ENCODE measurements around the gene SLC39A3. TPM values are rescaled to one million over a fixed set of nuclear protein-coding genes. Genes with fewer than 3 reads are reported as not detected.

SLC39A3 gene
- total RNA-seq, 1 experiment from 2014 or later = 28.6 TPM

GRCh38 chr19:2724148-2724557 is 15.7 kb downstream of the SLC39A3 start:
- Histone ChIP-seq H3K4me1 (ENCODE audit: low read length) (no peaks in the 10 kb centered on the region), H3K36me3 (ENCODE audit: insufficient read depth, low read length) (no peaks in the 10 kb centered on the region), H3K79me2 (ENCODE audit: low read length) (no peaks in the 10 kb centered on the region), H2AFZ (ENCODE audit: low read length) (no peak overlapping the region), H3K27me3 (ENCODE audit: low read length) (no peaks in the 10 kb centered on the region), H3K4me2 (ENCODE audit: low read depth, low read length, poor library complexity, severe bottlenecking) (no peak overlapping the region), H3K9me2 (replicated peaks; ENCODE audit: insufficient read depth, low read length) (no peaks in the 10 kb centered on the region), H3K27ac (ENCODE audit: low read length) (no peak overlapping the region), H3K4me3 (ENCODE audit: low read length) (no peak overlapping the region), H3K9me3 (ENCODE audit: low read length) (no peaks in the 10 kb centered on the region), H3K9ac (ENCODE audit: low read length) (no peak overlapping the region), H4K20me1 (ENCODE audit: insufficient read depth, low read depth, low read length) (no peaks in the 10 kb centered on the region; the same call in 1 of the 2 replicates)
- no peak for DNase-seq

GRCh38 chr19:2723747-2724146 is 16.1 kb downstream of the SLC39A3 start:
- H3K9ac ChIP-seq (ENCODE audit: low read length) = no peak overlapping the region
- H3K9me2 ChIP-seq (replicated peaks; ENCODE audit: insufficient read depth, low read length) = no peaks in the 10 kb centered on the region
- no peaks in the 10 kb centered on the region for H3K4me1 ChIP-seq (ENCODE audit: low read length)
- H3K27me3 ChIP-seq (ENCODE audit: low read length) = no peaks in the 10 kb centered on the region
- no peak overlapping the region for H3K27ac ChIP-seq (ENCODE audit: low read length)
- no peaks in the 10 kb centered on the region for H3K9me3 ChIP-seq (ENCODE audit: low read length)
- H3K36me3 ChIP-seq (ENCODE audit: insufficient read depth, low read length) = no peaks in the 10 kb centered on the region
- H4K20me1 ChIP-seq (ENCODE audit: insufficient read depth, low read depth, low read length) = no peaks in the 10 kb centered on the region; the same call in 1 of the 2 replicates
- no peak overlapping the region for H3K4me2 ChIP-seq (ENCODE audit: low read depth, low read length, poor library complexity, severe bottlenecking)
- H3K79me2 ChIP-seq (ENCODE audit: low read length) = no peaks in the 10 kb centered on the region
- no peak overlapping the region for H2AFZ ChIP-seq (ENCODE audit: low read length)
- no peak for DNase-seq
- H3K4me3 ChIP-seq (ENCODE audit: low read length) = no peak overlapping the region

GRCh38 chr19:2723345-2723715 is 16.5 kb downstream of the SLC39A3 start:
- Histone ChIP-seq H3K4me2 (ENCODE audit: low read depth, low read length, poor library complexity, severe bottlenecking) (no peak overlapping the region), H2AFZ (ENCODE audit: low read length) (no peak overlapping the region)

GRCh38 chr19:2722541-2723344 is 17.1 kb downstream of the SLC39A3 start:
- Histone ChIP-seq H3K4me2 (ENCODE audit: low read depth, low read length, poor library complexity, severe bottlenecking) (no peak overlapping the region), H3K9me3 (ENCODE audit: low read length) (no peaks in the 10 kb centered on the region), H3K79me2 (ENCODE audit: low read length) (no peaks in the 10 kb centered on the region), H3K9ac (ENCODE audit: low read length) (no peak overlapping the region), H2AFZ (ENCODE audit: low read length) (no peak overlapping the region), H4K20me1 (ENCODE audit: insufficient read depth, low read depth, low read length) (no peaks in the 10 kb centered on the region), H3K4me3 (ENCODE audit: low read length) (no peak overlapping the region), H3K4me1 (ENCODE audit: low read length) (no peaks in the 10 kb centered on the region), H3K9me2 (replicated peaks; ENCODE audit: insufficient read depth, low read length) (no peaks in the 10 kb centered on the region), H3K36me3 (ENCODE audit: insufficient read depth, low read length) (no peaks in the 10 kb centered on the region), H3K27ac (ENCODE audit: low read length) (no peak overlapping the region), H3K27me3 (ENCODE audit: low read length) (no peaks in the 10 kb centered on the region)
- no peak for DNase-seq

More at GRCh38 chr19:2723345-2723715, 16.5 kb downstream of the SLC39A3 start:
- no peaks in the 10 kb centered on the region for H3K4me1 ChIP-seq (ENCODE audit: low read length)
- no peaks in the 10 kb centered on the region for H3K27me3 ChIP-seq (ENCODE audit: low read length)
- DNase-seq = no peak
- no peaks in the 10 kb centered on the region for H3K79me2 ChIP-seq (ENCODE audit: low read length)
- no peaks in the 10 kb centered on the region for H3K9me2 ChIP-seq (replicated peaks; ENCODE audit: insufficient read depth, low read length)
- H3K4me3 ChIP-seq (ENCODE audit: low read length) = no peak overlapping the region
- H3K9me3 ChIP-seq (ENCODE audit: low read length) = no peaks in the 10 kb centered on the region
- no peaks in the 10 kb centered on the region for H3K36me3 ChIP-seq (ENCODE audit: insufficient read depth, low read length)
- no peak overlapping the region for H3K9ac ChIP-seq (ENCODE audit: low read length)
- no peaks in the 10 kb centered on the region; the same call in 1 of the 2 replicates for H4K20me1 ChIP-seq (ENCODE audit: insufficient read depth, low read depth, low read length)
- no peak overlapping the region for H3K27ac ChIP-seq (ENCODE audit: low read length)

GRCh38 chr19:2721570-2722540 is 18.0 kb downstream of the SLC39A3 start:
- H3K9ac ChIP-seq (ENCODE audit: low read length) = no peak overlapping the region
- no peaks in the 10 kb centered on the region for H3K4me1 ChIP-seq (ENCODE audit: low read length)
- DNase-seq = no peak
- H3K79me2 ChIP-seq (ENCODE audit: low read length) = no peaks in the 10 kb centered on the region
- no peaks in the 10 kb centered on the region for H3K36me3 ChIP-seq (ENCODE audit: insufficient read depth, low read length)
- H3K27ac ChIP-seq (ENCODE audit: low read length) = no peak overlapping the region
- H3K9me2 ChIP-seq (replicated peaks; ENCODE audit: insufficient read depth, low read length) = no peaks in the 10 kb centered on the region
- H3K4me2 ChIP-seq (ENCODE audit: low read depth, low read length, poor library complexity, severe bottlenecking) = no peak overlapping the region
- no peaks in the 10 kb centered on the region for H3K9me3 ChIP-seq (ENCODE audit: low read length)
- no peaks in the 10 kb centered on the region for H4K20me1 ChIP-seq (ENCODE audit: insufficient read depth, low read depth, low read length)
- H3K4me3 ChIP-seq (ENCODE audit: low read length) = no peak overlapping the region
- H2AFZ ChIP-seq (ENCODE audit: low read length) = no peak overlapping the region
- no peaks in the 10 kb centered on the region for H3K27me3 ChIP-seq (ENCODE audit: low read length)

GRCh38 chr19:2720777-2721569 is 18.8 kb downstream of the SLC39A3 start, which contains the start of gene DIRAS1:
Gene DIRAS1 (minus strand): TSS chr19:2721372. CDS start chr19:2717806, 3,566 bp downstream.
- H3K79me2 ChIP-seq (ENCODE audit: low read length) = no peaks in the 10 kb centered on the region
- no peaks in the 10 kb centered on the region for H4K20me1 ChIP-seq (ENCODE audit: insufficient read depth, low read depth, low read length)
- H3K27ac ChIP-seq (ENCODE audit: low read length) = no peak within 1 kb of the TSS
- DNase-seq = no peak
- no peaks in the 10 kb centered on the region for H3K4me1 ChIP-seq (ENCODE audit: low read length)
- H3K36me3 ChIP-seq (ENCODE audit: insufficient read depth, low read length) = no peaks in the 10 kb centered on the region
- H3K9me3 ChIP-seq (ENCODE audit: low read length) = no peaks in the 10 kb centered on the region; the same call in 1 of the 2 replicates
- H3K4me2 ChIP-seq (ENCODE audit: low read depth, low read length, poor library complexity, severe bottlenecking) = no peak within 1 kb of the TSS
- H3K9ac ChIP-seq (ENCODE audit: low read length) = no peak within 1 kb of the TSS
- no peak within 1 kb of the TSS for H3K4me3 ChIP-seq (ENCODE audit: low read length)
- H3K27me3 ChIP-seq (ENCODE audit: low read length) = no peaks in the 10 kb centered on the region
- H3K9me2 ChIP-seq (replicated peaks; ENCODE audit: insufficient read depth, low read length) = no peaks in the 10 kb centered on the region
- H2AFZ ChIP-seq (ENCODE audit: low read length) = no peak within 1 kb of the TSS

GRCh38 chr19:2719920-2720776 is 19.7 kb downstream of the SLC39A3 start:
- Histone ChIP-seq H3K4me2 (ENCODE audit: low read depth, low read length, poor library complexity, severe bottlenecking) (no peak overlapping the region), H3K4me3 (ENCODE audit: low read length) (no peak overlapping the region), H3K4me1 (ENCODE audit: low read length) (no peaks in the 10 kb centered on the region), H3K9me3 (ENCODE audit: low read length) (peaks cover 8% of the 10 kb centered on the region), H3K36me3 (ENCODE audit: insufficient read depth, low read length) (no peaks in the 10 kb centered on the region), H2AFZ (ENCODE audit: low read length) (no peak overlapping the region), H3K9me2 (replicated peaks; ENCODE audit: insufficient read depth, low read length) (no peaks in the 10 kb centered on the region), H3K27me3 (ENCODE audit: low read length) (no peaks in the 10 kb centered on the region), H3K79me2 (ENCODE audit: low read length) (no peaks in the 10 kb centered on the region), H4K20me1 (ENCODE audit: insufficient read depth, low read depth, low read length) (no peaks in the 10 kb centered on the region), H3K9ac (ENCODE audit: low read length) (no peak overlapping the region), H3K27ac (ENCODE audit: low read length) (no peak overlapping the region)
- DNase-seq = no peak

Data from Karpas-422 (cell line).